Memory B cell (primary cell): ENCODE measurements around the gene LRRC41.
A peak's percentile ranks its signal among the peaks of the same experiment; 100 is the strongest.
"Not testable (repeated sequence)": the region's sequence is repeated elsewhere in the genome, so short reads cannot be mapped to it uniquely, and the experiment has no call there.

Experiments
- ATAC-seq: fragments of 150-1000 bp; cut with Tn5 transposase; 2 replicates; pipeline ENCODE4 v1.10.0; 2021; ENCODE audit warnings: low read depth, mild to moderate bottlenecking, moderate library complexity
- DNase-seq, 2 donors: peaks; one replicate each; pipeline ENCODE4 v3.0.0; 2022; ENCODE audit warnings: low spot score in 2 of 2
- H3K27ac Mint-ChIP-seq: one replicate; pipeline ENCODE4 v1.8.0; 2022; ENCODE audit warnings: mild to moderate bottlenecking, moderate library complexity, mixed read lengths
- H3K27me3 Mint-ChIP-seq: one replicate; pipeline ENCODE4 v1.8.0; 2022; ENCODE audit warnings: mixed read lengths
- H3K36me3 Mint-ChIP-seq: one replicate; pipeline ENCODE4 v1.8.0; 2022; ENCODE audit warnings: mild to moderate bottlenecking, mixed read lengths
- H3K4me1 Mint-ChIP-seq: one replicate; pipeline ENCODE4 v1.8.0; 2022; ENCODE audit warnings: mixed read lengths
- H3K4me3 Mint-ChIP-seq: one replicate; pipeline ENCODE4 v1.8.0; 2022; ENCODE audit warnings: mild to moderate bottlenecking, moderate library complexity, mixed read lengths
- H3K9me3 Mint-ChIP-seq: one replicate; pipeline ENCODE4 v1.8.0; 2022; ENCODE audit warnings: mixed read lengths

The LRRC41 gene

GRCh38 chr1:46303038-46303871 is at the start of gene LRRC41, which contains the start of gene UQCRH:
LRRC41 (minus strand) TSS chr1:46303616; CDS start chr1:46303322, 294 bp downstream.
UQCRH (plus strand) TSS chr1:46303698; CDS start chr1:46303767, 69 bp downstream.
- no peaks in the 10 kb centered on the region for H3K27me3 Mint-ChIP-seq
- ATAC-seq (peak; percentile 85), DNase-seq (peak; percentile 93 to 97)
- H3K36me3 Mint-ChIP-seq = peaks cover 5% of the 10 kb centered on the region
- no peaks in the 10 kb centered on the region for H3K9me3 Mint-ChIP-seq
- peak within 1 kb of the TSS; percentile 91 for H3K4me3 Mint-ChIP-seq
- peaks cover 36% of the 10 kb centered on the region for H3K4me1 Mint-ChIP-seq
- H3K27ac Mint-ChIP-seq = peak within 1 kb of the TSS; percentile 96

- H3K9me3 Mint-ChIP-seq = no peaks in the 10 kb centered on the region
- peaks cover 10% of the 10 kb centered on the region for H3K4me1 Mint-ChIP-seq
- DNase-seq (no peak), ATAC-seq (no peak)
- no peak overlapping the region for H3K27ac Mint-ChIP-seq
- H3K36me3 Mint-ChIP-seq = peaks cover 25% of the 10 kb centered on the region
- no peaks in the 10 kb centered on the region for H3K27me3 Mint-ChIP-seq
- no peak overlapping the region for H3K4me3 Mint-ChIP-seq
Measured at GRCh38 chr1:46352363-46352762, 48.9 kb upstream of the LRRC41 start.

- no peak for DNase-seq
- no peaks in the 10 kb centered on the region for H3K9me3 Mint-ChIP-seq
- ATAC-seq = no peak
- H3K36me3 Mint-ChIP-seq = peaks cover 39% of the 10 kb centered on the region
- no peak overlapping the region for H3K4me3 Mint-ChIP-seq
- peaks cover 45% of the 10 kb centered on the region for H3K4me1 Mint-ChIP-seq
- no peaks in the 10 kb centered on the region for H3K27me3 Mint-ChIP-seq
- peak overlapping the region; percentile 66 for H3K27ac Mint-ChIP-seq
Measured at GRCh38 chr1:46345281-46345680, 41.9 kb upstream of the LRRC41 start.

GRCh38 chr1:46344481-46344880 is 41.1 kb upstream of the LRRC41 start:
- DNase-seq (no peak), ATAC-seq (no peak)
- H3K4me3 Mint-ChIP-seq = no peak overlapping the region
- H3K27ac Mint-ChIP-seq = peak overlapping the region; percentile 99
- H3K4me1 Mint-ChIP-seq = peaks cover 46% of the 10 kb centered on the region
- H3K9me3 Mint-ChIP-seq = no peaks in the 10 kb centered on the region
- no peaks in the 10 kb centered on the region for H3K27me3 Mint-ChIP-seq
- H3K36me3 Mint-ChIP-seq = peaks cover 35% of the 10 kb centered on the region

- Mint-ChIP-seq H3K9me3 (no peaks in the 10 kb centered on the region), H3K27ac (peak overlapping the region; percentile 99), H3K36me3 (peaks cover 33% of the 10 kb centered on the region), H3K4me3 (no peak overlapping the region), H3K4me1 (peaks cover 46% of the 10 kb centered on the region), H3K27me3 (no peaks in the 10 kb centered on the region)
- ATAC-seq (no peak), DNase-seq (no peak)
Measured at GRCh38 chr1:46343705-46344104, 40.3 kb upstream of the LRRC41 start.

GRCh38 chr1:46343351-46343695 is 39.9 kb upstream of the LRRC41 start:
- DNase-seq = no peak
- Mint-ChIP-seq H3K4me1 (peaks cover 46% of the 10 kb centered on the region), H3K4me3 (no peak overlapping the region), H3K27ac (peak overlapping the region; percentile 99), H3K27me3 (no peaks in the 10 kb centered on the region), H3K9me3 (no peaks in the 10 kb centered on the region), H3K36me3 (peaks cover 33% of the 10 kb centered on the region)
- no peak for ATAC-seq

GRCh38 chr1:46342677-46343350 is 39.4 kb upstream of the LRRC41 start:
- no peaks in the 10 kb centered on the region for H3K27me3 Mint-ChIP-seq
- no peak for DNase-seq
- H3K4me1 Mint-ChIP-seq = peaks cover 42% of the 10 kb centered on the region
- peak overlapping the region; percentile 99 for H3K27ac Mint-ChIP-seq
- ATAC-seq = no peak
- peaks cover 30% of the 10 kb centered on the region for H3K36me3 Mint-ChIP-seq
- H3K4me3 Mint-ChIP-seq = peak overlapping the region; percentile 98
- H3K9me3 Mint-ChIP-seq = no peaks in the 10 kb centered on the region

- H3K4me3 Mint-ChIP-seq = peak overlapping the region; percentile 98
- peaks cover 30% of the 10 kb centered on the region for H3K36me3 Mint-ChIP-seq
- no peaks in the 10 kb centered on the region for H3K9me3 Mint-ChIP-seq
- ATAC-seq = peak; percentile 7
- no peaks in the 10 kb centered on the region for H3K27me3 Mint-ChIP-seq
- peak in 1 of 2 donors; percentile 37 for DNase-seq
- H3K27ac Mint-ChIP-seq = peak overlapping the region; percentile 99
- peaks cover 42% of the 10 kb centered on the region for H3K4me1 Mint-ChIP-seq
Measured at GRCh38 chr1:46342084-46342656, 38.8 kb upstream of the LRRC41 start.

- Mint-ChIP-seq H3K27me3 (no peaks in the 10 kb centered on the region), H3K36me3 (peaks cover 24% of the 10 kb centered on the region), H3K27ac (peak overlapping the region; percentile 99), H3K4me3 (peak overlapping the region; percentile 98), H3K4me1 (peaks cover 42% of the 10 kb centered on the region), H3K9me3 (no peaks in the 10 kb centered on the region)
- DNase-seq (peak in 1 of 2 donors; percentile 27), ATAC-seq (no peak)
Measured at GRCh38 chr1:46341222-46342083, 38.0 kb upstream of the LRRC41 start.

GRCh38 chr1:46340404-46341221 is 37.2 kb upstream of the LRRC41 start, which contains the start of gene NSUN4:
NSUN4 (plus strand) TSS chr1:46340807; CDS start chr1:46340827, 20 bp downstream.
- H3K4me3 Mint-ChIP-seq = peak within 1 kb of the TSS; percentile 98
- H3K27me3 Mint-ChIP-seq = no peaks in the 10 kb centered on the region
- H3K27ac Mint-ChIP-seq = peak within 1 kb of the TSS; percentile 99
- DNase-seq (peak; percentile 80 to 82), ATAC-seq (peak; percentile 80)
- peaks cover 41% of the 10 kb centered on the region for H3K4me1 Mint-ChIP-seq
- peaks cover 24% of the 10 kb centered on the region for H3K36me3 Mint-ChIP-seq
- no peaks in the 10 kb centered on the region for H3K9me3 Mint-ChIP-seq

GRCh38 chr1:46337409-46337808 is 34.0 kb upstream of the LRRC41 start:
- not testable (repeated sequence) for H3K27me3 Mint-ChIP-seq, ATAC-seq, H3K9me3 Mint-ChIP-seq, H3K36me3 Mint-ChIP-seq, H3K4me3 Mint-ChIP-seq, H3K27ac Mint-ChIP-seq, DNase-seq
- peaks cover 24% of the 10 kb centered on the region for H3K4me1 Mint-ChIP-seq

GRCh38 chr1:46335081-46335480 is 31.7 kb upstream of the LRRC41 start:
- Mint-ChIP-seq H3K9me3 (no peaks in the 10 kb centered on the region), H3K27ac (no peak overlapping the region), H3K36me3 (peaks cover 2% of the 10 kb centered on the region), H3K4me3 (no peak overlapping the region), H3K27me3 (no peaks in the 10 kb centered on the region), H3K4me1 (peaks cover 23% of the 10 kb centered on the region)
- DNase-seq = no peak
- ATAC-seq = no peak

GRCh38 chr1:46334030-46334384 is 30.6 kb upstream of the LRRC41 start:
- no peak for DNase-seq
- H3K4me3 Mint-ChIP-seq = no peak overlapping the region
- H3K27ac Mint-ChIP-seq = no peak overlapping the region
- H3K9me3 Mint-ChIP-seq = no peaks in the 10 kb centered on the region
- no peak for ATAC-seq
- H3K4me1 Mint-ChIP-seq = peaks cover 21% of the 10 kb centered on the region
- no peaks in the 10 kb centered on the region for H3K27me3 Mint-ChIP-seq
- peaks cover 2% of the 10 kb centered on the region for H3K36me3 Mint-ChIP-seq
